Upper lobe of left lung (tissue), 4 donors: ENCODE data around the gene SFRP2.

Experiments used
- CTCF ChIP-seq, 6 experiments: fragments of 450-650 bp in 4 of 6; fragments of 200-600 bp in 2 of 6; sonication (generic) in 2 of 6; IDR thresholded peaks; one replicate each; pipeline ENCODE4 v1.5.1; 2016 to 2019; ENCODE audit warnings: antibody characterized with exemption in 6 of 6
- EP300 ChIP-seq, 4 donors: sonication (generic); formaldehyde crosslinking; IDR thresholded peaks; one replicate each; pipeline ENCODE4 v1.5.1; 2017; ENCODE audit warnings: antibody characterized with exemption in 4 of 4, control low read depth in 2 of 4

- no peak for TF ChIP-seq CTCF (IDR thresholded peaks at IDR 0.05)
- TF ChIP-seq EP300 (IDR thresholded peaks at IDR 0.05): no peak
Observed at GRCh38 chr4:153809307-153809706, 20.4 kb upstream of the SFRP2 start.
